ENCODE measurements around the gene FOLR1.

Gene FOLR1

GRCh38 chr11:72233056-72233772, 41.3 kb downstream of the FOLR1 start:
- no peak overlapping the region for H2AFZ ChIP-seq (ENCODE audit: low read length)
- H3K4me2 ChIP-seq (ENCODE audit: low read length), result no peak overlapping the region
- H3K9me3 ChIP-seq (ENCODE audit: low read length), result no peaks in the 10 kb centered on the region
- H3K9ac ChIP-seq (ENCODE audit: low read length), result no peak overlapping the region
- peaks cover 95% of the 10 kb centered on the region for H3K36me3 ChIP-seq (ENCODE audit: insufficient read depth, low read length)
- TF ChIP-seq CTCF (IDR thresholded peaks at IDR 0.05; ENCODE audit: low read length) (no peak), EZH2 (IDR thresholded peaks at IDR 0.05; ENCODE audit: borderline replicate concordance, low read length) (no peak)
- no peaks in the 10 kb centered on the region for H3K79me2 ChIP-seq (ENCODE audit: insufficient read depth, low read length)
- H3K4me1 ChIP-seq (ENCODE audit: insufficient read depth, low read length, severe bottlenecking), result peaks cover under 1% of the 10 kb centered on the region
- H3K27ac ChIP-seq (ENCODE audit: low read depth, low read length, poor library complexity, severe bottlenecking), result no peak overlapping the region
- H3K4me3 ChIP-seq (ENCODE audit: low read depth, low read length, poor library complexity, severe bottlenecking), result no peak overlapping the region
- H3K27me3 ChIP-seq (ENCODE audit: insufficient read depth, low read length), result no peaks in the 10 kb centered on the region
- H3K9me2 ChIP-seq (ENCODE audit: low read depth, low read length), result no peaks in the 10 kb centered on the region
- H4K20me1 ChIP-seq (ENCODE audit: insufficient read depth, low read length), result no peaks in the 10 kb centered on the region
- no peaks in the 10 kb centered on the region for H3F3A ChIP-seq (ENCODE audit: insufficient read depth, low read length)

- Histone ChIP-seq H3K9me3 (ENCODE audit: low read length) (no peaks in the 10 kb centered on the region), H4K20me1 (ENCODE audit: insufficient read depth, low read length) (no peaks in the 10 kb centered on the region), H3K9ac (ENCODE audit: low read length) (no peak overlapping the region), H3K27ac (ENCODE audit: low read depth, low read length, poor library complexity, severe bottlenecking) (no peak overlapping the region), H3K27me3 (ENCODE audit: insufficient read depth, low read length) (no peaks in the 10 kb centered on the region), H3K79me2 (ENCODE audit: insufficient read depth, low read length) (no peaks in the 10 kb centered on the region), H3K4me3 (ENCODE audit: low read depth, low read length, poor library complexity, severe bottlenecking) (no peak overlapping the region), H3F3A (ENCODE audit: insufficient read depth, low read length) (no peaks in the 10 kb centered on the region), H3K36me3 (ENCODE audit: insufficient read depth, low read length) (peaks cover 95% of the 10 kb centered on the region), H3K4me1 (ENCODE audit: insufficient read depth, low read length, severe bottlenecking) (no peaks in the 10 kb centered on the region), H3K9me2 (ENCODE audit: low read depth, low read length) (no peaks in the 10 kb centered on the region), H3K4me2 (ENCODE audit: low read length) (no peak overlapping the region), H2AFZ (ENCODE audit: low read length) (no peak overlapping the region)
- no peak for TF ChIP-seq CTCF (IDR thresholded peaks at IDR 0.05; ENCODE audit: low read length)
- no peak for TF ChIP-seq EZH2 (IDR thresholded peaks at IDR 0.05; ENCODE audit: borderline replicate concordance, low read length)
These were observed 42.0 kb downstream of the FOLR1 start for GRCh38 chr11:72233773-72234513.

GRCh38 chr11:72234514-72234830, 42.5 kb downstream of the FOLR1 start:
- no peaks in the 10 kb centered on the region for H3F3A ChIP-seq (ENCODE audit: insufficient read depth, low read length)
- no peaks in the 10 kb centered on the region for H3K79me2 ChIP-seq (ENCODE audit: insufficient read depth, low read length)
- H3K27ac ChIP-seq (ENCODE audit: low read depth, low read length, poor library complexity, severe bottlenecking), result no peak overlapping the region
- no peaks in the 10 kb centered on the region for H3K27me3 ChIP-seq (ENCODE audit: insufficient read depth, low read length)
- no peak overlapping the region for H3K9ac ChIP-seq (ENCODE audit: low read length)
- TF ChIP-seq EZH2 (IDR thresholded peaks at IDR 0.05; ENCODE audit: borderline replicate concordance, low read length) (no peak), CTCF (IDR thresholded peaks at IDR 0.05; ENCODE audit: low read length) (no peak)
- no peak overlapping the region for H3K4me2 ChIP-seq (ENCODE audit: low read length)
- no peaks in the 10 kb centered on the region for H3K9me3 ChIP-seq (ENCODE audit: low read length)
- no peaks in the 10 kb centered on the region for H4K20me1 ChIP-seq (ENCODE audit: insufficient read depth, low read length)
- no peak overlapping the region for H2AFZ ChIP-seq (ENCODE audit: low read length)
- no peaks in the 10 kb centered on the region for H3K9me2 ChIP-seq (ENCODE audit: low read depth, low read length)
- H3K4me3 ChIP-seq (ENCODE audit: low read depth, low read length, poor library complexity, severe bottlenecking), result no peak overlapping the region
- H3K36me3 ChIP-seq (ENCODE audit: insufficient read depth, low read length), result peaks cover 89% of the 10 kb centered on the region
- no peaks in the 10 kb centered on the region for H3K4me1 ChIP-seq (ENCODE audit: insufficient read depth, low read length, severe bottlenecking)
